Osteocyte (in vitro differentiated cells): ENCODE data around the gene NAALADL2. TPM values are rescaled to one million over a fixed set of nuclear protein-coding genes. Genes with fewer than 3 reads are reported as not detected.

Experiments used
- DNase-seq: peaks from one replicate; pipeline ENCODE4 v3.0.0; 2021; ENCODE audit warnings: mixed read lengths; ENCODE audit not compliant: unreplicated experiment; ENCODE audit errors: extremely low spot score
- H3K27ac Mint-ChIP-seq: one replicate; pipeline ENCODE4 v1.8.0; 2021; ENCODE audit warnings: mild to moderate bottlenecking, mixed read lengths; ENCODE audit not compliant: unreplicated experiment
- H3K27me3 Mint-ChIP-seq: one replicate; pipeline ENCODE4 v1.8.0; 2021; ENCODE audit warnings: mixed read lengths; ENCODE audit not compliant: unreplicated experiment
- H3K36me3 Mint-ChIP-seq: one replicate; pipeline ENCODE4 v1.8.0; 2021; ENCODE audit warnings: mixed read lengths; ENCODE audit not compliant: unreplicated experiment
- H3K4me1 Mint-ChIP-seq: one replicate; pipeline ENCODE4 v1.8.0; 2021; ENCODE audit warnings: mixed read lengths; ENCODE audit not compliant: unreplicated experiment
- H3K4me3 Mint-ChIP-seq: one replicate; pipeline ENCODE4 v1.8.0; 2021; ENCODE audit warnings: mild to moderate bottlenecking, moderate library complexity, mixed read lengths; ENCODE audit not compliant: unreplicated experiment
- H3K9me3 Mint-ChIP-seq: one replicate; pipeline ENCODE4 v1.8.0; 2021; ENCODE audit warnings: mixed read lengths; ENCODE audit not compliant: unreplicated experiment
- CTCF ChIP-seq: fragments of 200-600 bp; sonication (generic); IDR thresholded peaks from 2 replicates; pipeline ENCODE4 v1.5.0; 2021; ENCODE audit warnings: antibody characterized with exemption, mild to moderate bottlenecking, moderate library complexity
- total RNA-seq: library from RNA; stranded (reverse); gene quantifications from 2 replicates; pipeline ENCODE4 v1.2.1, GENCODE V29; 2021

The NAALADL2 gene
- total RNA-seq, 1 donor from 2014 or later = 16.1 TPM

DNA sequence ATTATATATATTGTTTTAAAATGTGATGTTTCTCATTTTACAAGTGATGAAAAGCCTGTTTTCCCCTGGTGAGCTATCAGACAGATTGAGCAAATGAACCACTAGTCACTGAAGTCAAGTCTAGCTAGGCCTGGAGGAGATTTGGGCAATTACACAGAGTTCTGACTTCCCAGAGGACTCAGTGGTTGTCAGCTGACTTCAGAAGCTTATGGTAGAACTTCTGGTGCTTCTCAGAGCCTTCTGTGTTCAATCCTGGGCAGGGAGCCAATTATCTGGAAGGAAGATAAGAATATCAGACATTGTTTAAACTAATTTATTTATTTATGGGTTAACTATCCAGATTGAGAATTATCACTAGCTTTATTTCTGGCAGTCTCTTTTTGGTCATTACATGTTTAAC, 37.7 kb upstream of the NAALADL2 start:
- no peak for TF ChIP-seq CTCF

DNA sequence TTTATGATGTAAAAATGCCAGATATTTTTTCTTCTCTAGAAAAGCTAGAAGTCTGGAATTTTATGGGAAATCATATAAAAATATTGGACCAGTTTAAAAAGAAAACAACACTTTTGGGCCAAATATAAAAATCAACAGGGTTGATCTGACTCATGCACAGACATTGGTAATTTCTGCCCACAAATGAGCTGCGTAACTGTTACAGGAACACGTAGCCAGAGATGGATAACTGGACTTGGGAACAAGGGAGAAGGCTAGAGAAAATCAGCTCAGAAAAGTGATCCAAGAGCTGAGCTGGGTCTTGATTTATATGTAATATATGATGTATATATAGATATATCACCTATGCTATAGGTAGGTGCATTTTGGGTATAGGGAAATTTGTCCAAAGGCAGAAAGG, 36.8 kb upstream of the NAALADL2 start:
- DNase-seq = no peak
- no peak for TF ChIP-seq CTCF
- Mint-ChIP-seq H3K36me3 (no peaks in the 10 kb centered on the region), H3K27ac (no peak overlapping the region), H3K27me3 (no peaks in the 10 kb centered on the region), H3K4me3 (no peak overlapping the region), H3K4me1 (peaks cover 5% of the 10 kb centered on the region), H3K9me3 (peaks cover 4% of the 10 kb centered on the region)

More for the DNA sequence above, 37.7 kb upstream of the NAALADL2 start:
- Mint-ChIP-seq H3K27me3 (no peaks in the 10 kb centered on the region), H3K27ac (no peak overlapping the region), H3K9me3 (peaks cover 4% of the 10 kb centered on the region), H3K36me3 (no peaks in the 10 kb centered on the region), H3K4me1 (peaks cover 13% of the 10 kb centered on the region), H3K4me3 (no peak overlapping the region)
- DNase-seq = no peak

DNA sequence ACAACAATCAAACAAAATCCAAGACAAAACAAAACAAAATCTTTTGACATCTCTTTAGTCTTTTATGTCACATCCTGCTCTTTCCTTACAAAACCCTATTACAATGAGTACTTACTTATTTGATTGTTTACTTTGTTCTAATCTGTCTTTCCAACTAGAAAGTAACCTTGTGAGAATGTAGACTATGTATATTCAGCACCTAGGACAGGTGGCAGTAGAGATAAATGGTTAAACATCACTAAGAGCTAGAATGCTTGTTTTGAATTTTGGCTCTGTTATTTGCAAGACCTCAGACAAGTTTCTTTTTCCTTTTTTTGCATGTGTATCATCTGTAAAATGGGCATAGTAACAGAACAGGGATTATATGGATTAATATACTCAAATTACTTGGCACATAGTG, 33.1 kb upstream of the NAALADL2 start:
- H3K27me3 Mint-ChIP-seq = no peaks in the 10 kb centered on the region
- H3K36me3 Mint-ChIP-seq = no peaks in the 10 kb centered on the region
- H3K4me3 Mint-ChIP-seq = no peak overlapping the region
- no peak overlapping the region for H3K27ac Mint-ChIP-seq
- no peak for TF ChIP-seq CTCF
- peaks cover 3% of the 10 kb centered on the region for H3K4me1 Mint-ChIP-seq
- no peak for DNase-seq
- peaks cover 4% of the 10 kb centered on the region for H3K9me3 Mint-ChIP-seq

DNA sequence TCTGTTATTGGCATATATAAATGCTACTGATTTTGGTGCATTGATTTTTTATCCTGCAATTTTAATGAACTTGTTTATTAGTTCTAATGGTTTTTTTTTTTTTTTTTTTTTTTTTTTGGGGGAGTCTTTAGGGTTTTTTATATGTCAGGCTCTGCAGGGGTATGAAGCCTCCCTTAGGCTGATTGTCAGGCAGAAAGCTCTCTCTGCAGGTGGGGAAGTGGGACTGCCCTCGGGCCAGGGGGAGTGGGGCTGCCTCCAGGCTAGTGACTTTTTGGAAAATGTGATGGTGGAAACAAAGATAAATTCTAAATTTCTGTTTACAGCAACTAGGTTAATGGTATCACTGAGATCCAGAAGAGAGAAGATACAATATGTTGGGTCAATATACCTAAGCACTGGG, 14.4 kb upstream of the NAALADL2 start:
- Mint-ChIP-seq H3K4me1 (peaks cover 23% of the 10 kb centered on the region), H3K27me3 (no peaks in the 10 kb centered on the region), H3K36me3 (no peaks in the 10 kb centered on the region), H3K4me3 (no peak overlapping the region), H3K9me3 (peaks cover 1% of the 10 kb centered on the region), H3K27ac (no peak overlapping the region)
- TF ChIP-seq CTCF = no peak
- DNase-seq = no peak

DNA sequence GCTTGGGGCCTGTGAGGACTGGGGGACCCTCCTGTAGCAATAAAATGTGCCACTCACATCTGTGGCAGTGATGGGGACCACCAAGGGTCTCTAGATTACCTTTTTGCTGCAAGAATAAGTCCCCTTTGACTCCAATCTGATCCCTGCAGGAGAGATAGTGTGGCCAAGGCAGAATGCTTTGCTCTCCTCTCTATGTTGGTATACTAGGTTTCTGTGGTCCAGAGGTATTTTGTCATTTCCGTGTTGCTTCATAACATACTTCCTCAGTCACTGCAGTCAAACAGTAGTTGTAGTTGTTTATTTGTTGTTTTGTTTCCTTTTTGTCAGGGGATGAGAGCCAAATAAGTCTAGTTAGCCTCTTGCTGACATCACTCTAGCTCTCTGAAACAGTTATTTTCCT, 13.1 kb upstream of the NAALADL2 start:
- no peaks in the 10 kb centered on the region for H3K27me3 Mint-ChIP-seq
- TF ChIP-seq CTCF = no peak
- no peak for DNase-seq
- no peak overlapping the region for H3K27ac Mint-ChIP-seq
- peaks cover 3% of the 10 kb centered on the region for H3K36me3 Mint-ChIP-seq
- no peak overlapping the region for H3K4me3 Mint-ChIP-seq
- peaks cover 14% of the 10 kb centered on the region for H3K4me1 Mint-ChIP-seq
- H3K9me3 Mint-ChIP-seq = peaks cover 9% of the 10 kb centered on the region
